Lower leg skin (tissue), 3 donors: ENCODE results near the gene SPECC1L.

ENCODE experiments used
- POLR2A ChIP-seq, 2 donors: fragments of 450-650 bp; IDR thresholded peaks; one replicate each; pipeline ENCODE4 v1.6.1; 2016 to 2017; ENCODE audit warnings: antibody characterized with exemption in 2 of 2, mild to moderate bottlenecking in 1 of 2, moderate library complexity in 1 of 2
- TF ChIP-seq, protein P1 (sequence below), 3 donors: fragments of 450-650 bp; IDR thresholded peaks; one replicate each; pipeline ENCODE4 v1.5.1; 2016; ENCODE audit warnings: antibody characterized with exemption in 3 of 3, mild to moderate bottlenecking in 3 of 3, moderate library complexity in 2 of 3

DNA sequence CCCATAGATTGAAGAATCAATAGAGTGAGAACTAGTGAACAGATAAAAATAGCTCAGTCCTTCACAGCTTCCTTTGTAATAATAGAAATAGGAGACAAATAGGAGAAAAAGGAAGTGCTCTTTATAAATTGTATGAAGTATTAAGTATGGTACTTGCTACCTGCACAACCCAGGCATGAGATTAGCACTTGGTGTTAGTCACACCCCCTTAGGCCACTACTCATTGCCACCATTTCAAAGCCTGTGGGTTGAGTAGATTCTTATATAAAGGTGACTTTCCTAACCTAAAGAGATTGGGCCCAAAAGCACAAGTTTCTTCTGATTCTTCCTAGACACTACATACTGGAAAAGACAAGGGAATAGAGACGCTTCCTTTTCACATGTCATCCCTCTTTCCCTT lies 119.0 kb downstream of the SPECC1L start:
- TF ChIP-seq, protein P1, sequence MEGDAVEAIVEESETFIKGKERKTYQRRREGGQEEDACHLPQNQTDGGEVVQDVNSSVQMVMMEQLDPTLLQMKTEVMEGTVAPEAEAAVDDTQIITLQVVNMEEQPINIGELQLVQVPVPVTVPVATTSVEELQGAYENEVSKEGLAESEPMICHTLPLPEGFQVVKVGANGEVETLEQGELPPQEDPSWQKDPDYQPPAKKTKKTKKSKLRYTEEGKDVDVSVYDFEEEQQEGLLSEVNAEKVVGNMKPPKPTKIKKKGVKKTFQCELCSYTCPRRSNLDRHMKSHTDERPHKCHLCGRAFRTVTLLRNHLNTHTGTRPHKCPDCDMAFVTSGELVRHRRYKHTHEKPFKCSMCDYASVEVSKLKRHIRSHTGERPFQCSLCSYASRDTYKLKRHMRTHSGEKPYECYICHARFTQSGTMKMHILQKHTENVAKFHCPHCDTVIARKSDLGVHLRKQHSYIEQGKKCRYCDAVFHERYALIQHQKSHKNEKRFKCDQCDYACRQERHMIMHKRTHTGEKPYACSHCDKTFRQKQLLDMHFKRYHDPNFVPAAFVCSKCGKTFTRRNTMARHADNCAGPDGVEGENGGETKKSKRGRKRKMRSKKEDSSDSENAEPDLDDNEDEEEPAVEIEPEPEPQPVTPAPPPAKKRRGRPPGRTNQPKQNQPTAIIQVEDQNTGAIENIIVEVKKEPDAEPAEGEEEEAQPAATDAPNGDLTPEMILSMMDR (IDR thresholded peaks at IDR 0.05) = no peak
- TF ChIP-seq POLR2A (IDR thresholded peaks at IDR 0.05) = no peak
